Stimulated activated CD4-positive, alpha-beta T cell treated with anti-CD3 and anti-CD28 coated beads, Interleukin-15, amount 100 ng/mL, for 48 hours (primary cell): ENCODE data around the gene AXL.

Experiments
- DNase-seq, 2 donors: peaks; one replicate each; pipeline ENCODE4 v3.0.0-alpha.2; 2020; ENCODE audit warnings: low read depth in 2 of 2

AXL gene

DNA sequence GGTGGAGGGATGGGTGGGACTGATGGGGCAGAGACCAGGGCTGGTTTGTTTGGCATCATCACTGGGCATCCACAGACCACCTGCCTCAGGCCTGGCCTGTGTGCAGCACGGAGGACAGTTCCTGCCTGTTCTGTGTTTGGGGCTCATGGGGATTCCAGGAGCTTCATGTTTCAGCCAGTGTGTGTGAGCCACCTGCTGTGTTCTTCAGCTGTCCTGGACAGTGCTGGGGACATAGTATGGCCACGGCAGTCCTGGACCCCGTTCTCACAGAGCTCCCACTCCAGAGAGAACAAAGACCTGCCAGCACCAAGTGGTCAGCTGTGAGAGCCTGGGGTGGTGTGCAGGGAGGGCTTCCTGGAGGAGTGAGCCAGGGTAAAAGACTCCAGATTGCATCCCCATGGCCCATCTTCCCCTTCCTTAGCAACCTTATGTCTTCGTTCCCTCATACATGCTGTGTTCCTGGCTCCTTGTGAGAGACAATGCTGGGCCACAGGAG, 89.0 kb downstream of the AXL start:
- no peak for DNase-seq

DNA sequence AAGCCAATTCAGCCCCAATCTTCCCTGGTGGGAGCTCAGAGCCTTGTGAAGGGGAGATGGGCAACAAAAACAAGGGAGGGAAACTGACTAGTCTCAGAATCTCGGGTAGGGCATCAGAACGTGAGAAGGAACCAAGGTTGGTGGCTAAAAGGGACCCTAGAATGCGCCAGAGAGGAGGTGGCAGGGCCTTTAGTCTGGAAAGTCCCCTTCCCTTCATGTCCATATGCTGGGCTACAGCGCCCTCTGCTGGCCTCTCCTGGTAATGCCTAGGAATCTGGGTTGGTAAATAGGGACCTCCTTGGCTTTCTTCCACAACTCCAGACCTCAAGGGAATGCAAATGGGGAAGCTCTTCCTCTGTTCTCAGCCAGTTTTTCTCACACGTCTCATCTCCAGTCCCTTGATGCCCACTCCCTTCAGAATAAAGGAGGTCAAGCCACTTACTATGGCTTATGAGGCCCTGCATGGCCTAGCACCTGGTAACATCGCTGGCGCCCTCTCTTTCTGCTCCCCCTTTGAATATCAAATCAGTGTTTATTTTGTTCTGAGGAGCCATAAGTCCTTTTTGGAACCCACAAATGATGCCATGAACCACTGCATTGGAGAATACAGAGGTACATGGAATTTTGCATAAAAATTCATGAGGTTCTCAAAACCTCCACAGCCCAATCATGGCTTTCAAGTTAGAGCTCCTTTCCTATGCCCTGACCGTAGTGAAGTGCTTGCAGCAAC, 89.6 kb downstream of the AXL start:
- peak; percentile 80 to 88 for DNase-seq

DNA sequence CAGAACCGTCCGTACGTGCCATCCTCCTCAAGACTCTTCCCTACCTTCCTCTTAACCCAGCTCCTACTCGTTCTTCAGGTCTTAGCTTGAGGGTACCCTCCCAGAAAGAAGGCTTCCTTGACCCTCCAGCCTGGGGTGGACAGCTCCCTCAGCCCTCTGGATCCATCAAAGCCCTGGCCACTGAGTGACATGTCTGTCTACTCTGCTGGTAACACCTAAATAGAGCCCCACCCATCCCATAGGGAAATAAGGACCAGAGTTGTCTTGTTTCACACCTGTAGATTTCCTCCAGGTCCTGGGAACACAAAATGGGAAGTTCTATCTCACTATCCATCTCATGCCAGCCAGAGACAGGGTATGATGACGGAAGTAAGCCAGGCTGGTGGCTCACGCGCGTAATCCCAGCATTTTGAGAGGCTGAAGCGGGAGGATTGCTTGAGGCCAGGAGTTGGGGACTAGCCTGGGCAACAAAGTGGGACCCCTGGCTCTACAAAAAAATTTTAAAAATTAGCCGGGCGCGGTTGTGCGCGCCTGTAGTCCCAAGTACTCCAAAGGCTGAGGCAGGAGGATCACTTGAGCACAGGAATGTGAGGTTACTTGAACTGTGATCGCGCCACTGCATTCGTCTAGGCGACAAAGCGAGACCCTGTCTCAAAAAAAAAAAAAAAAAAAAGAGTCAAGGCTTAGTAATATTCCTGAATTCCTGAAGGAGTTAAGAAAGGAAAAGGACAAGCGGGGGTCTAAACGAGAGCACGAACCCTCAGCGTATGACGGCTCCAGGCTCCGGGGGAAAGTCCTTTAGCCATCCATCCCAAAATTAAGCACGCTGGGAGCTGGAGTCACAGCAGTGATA, 90.4 kb downstream of the AXL start:
- DNase-seq, result no peak

DNA sequence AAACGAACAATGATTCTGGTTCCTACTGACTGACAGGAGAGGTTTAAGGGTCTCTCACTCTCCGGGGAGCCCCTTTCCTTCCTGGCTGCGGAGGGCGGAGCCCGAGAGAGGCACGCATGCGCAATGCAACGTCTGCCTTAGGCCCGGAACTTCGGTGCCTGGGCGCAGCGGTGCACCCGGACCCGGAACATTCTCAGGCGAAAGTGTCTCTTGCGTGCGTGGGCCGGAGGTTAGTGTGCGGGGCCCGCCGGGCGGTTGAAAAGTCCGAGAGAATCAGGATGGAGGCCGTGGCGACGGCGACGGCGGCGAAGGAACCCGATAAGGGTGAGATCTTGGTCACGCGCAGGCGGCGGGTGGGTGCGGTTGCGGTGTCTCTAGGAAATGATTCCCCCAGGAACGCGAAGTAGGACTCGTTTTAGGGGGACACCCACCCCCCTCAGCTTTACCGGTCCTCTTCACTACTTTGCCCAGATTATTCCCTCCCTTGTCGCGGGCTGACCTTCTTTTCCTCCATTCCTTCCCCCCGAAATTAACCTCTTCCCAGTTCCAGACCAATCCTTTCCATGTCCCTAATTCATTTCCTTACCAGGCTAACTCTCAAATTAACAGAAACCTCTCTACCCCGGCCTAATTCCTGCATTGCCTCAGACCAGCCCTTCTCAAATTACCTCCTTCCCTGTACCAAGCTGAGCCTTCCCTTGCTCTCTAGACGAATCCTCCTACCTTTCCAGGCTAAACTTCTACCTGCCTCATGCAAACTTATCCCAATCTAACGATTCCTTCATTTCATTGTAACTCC, 91.2 kb downstream of the AXL start, which contains the start of gene CCDC97:
CCDC97 (plus strand) TSS at position 140 of the 799 bp plus-strand sequence; CDS start at position 279, 139 bp downstream.
- DNase-seq, result peak; percentile 79 to 84

DNA sequence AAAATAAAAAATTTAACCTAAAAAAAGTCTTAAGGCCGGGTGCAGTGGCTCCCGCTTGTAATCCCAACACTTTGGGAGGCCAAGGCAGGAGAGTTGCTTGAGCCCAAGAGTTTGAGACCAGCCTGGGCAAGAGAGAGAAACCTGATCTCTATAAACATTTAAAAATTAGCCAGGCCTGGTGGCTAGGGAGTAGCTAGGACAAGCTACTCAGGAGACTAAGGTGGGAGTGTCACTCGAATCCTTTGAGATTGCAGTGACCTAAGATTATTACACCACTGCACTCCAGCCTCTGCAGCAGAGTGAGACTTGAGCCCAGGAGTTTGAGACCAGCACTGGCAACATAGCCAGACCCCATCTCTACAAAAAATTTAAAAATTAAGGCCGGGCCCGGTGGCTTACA, 92.0 kb downstream of the AXL start:
- no peak for DNase-seq
